Central memory CD8-positive, alpha-beta T cell (primary cell): ENCODE measurements around the gene GSTM1.
A peak's percentile ranks its signal among the peaks of the same experiment; 100 is the strongest.

Source experiments
- ATAC-seq: fragments of 150-1000 bp; cut with Tn5 transposase; replicated peaks from 2 replicates; pipeline ENCODE4 v1.10.0; 2022; ENCODE audit warnings: mild to moderate bottlenecking, moderate FRiP score, moderate number of reproducible peaks; ENCODE audit not compliant: poor library complexity, severe bottlenecking; ENCODE audit errors: extremely low read depth
- DNase-seq, 2 donors: peaks; one replicate each; pipeline ENCODE4 v3.0.0; 2021; ENCODE audit warnings: low spot score in 2 of 2
- H3K27ac Mint-ChIP-seq: one replicate; pipeline ENCODE4 v1.8.0; 2022; ENCODE audit warnings: low read depth, mild to moderate bottlenecking, moderate library complexity, mixed read lengths
- H3K27me3 Mint-ChIP-seq: one replicate; pipeline ENCODE4 v1.8.0; 2022; ENCODE audit warnings: mixed read lengths
- H3K36me3 Mint-ChIP-seq: one replicate; pipeline ENCODE4 v1.8.0; 2022; ENCODE audit warnings: mild to moderate bottlenecking, moderate library complexity, mixed read lengths; ENCODE audit not compliant: insufficient read depth
- H3K4me1 Mint-ChIP-seq: one replicate; pipeline ENCODE4 v1.8.0; 2022; ENCODE audit warnings: mixed read lengths
- H3K4me3 Mint-ChIP-seq: one replicate; pipeline ENCODE4 v1.8.0; 2022; ENCODE audit warnings: mild to moderate bottlenecking, moderate library complexity, mixed read lengths
- H3K9me3 Mint-ChIP-seq: one replicate; pipeline ENCODE4 v1.8.0; 2022; ENCODE audit warnings: mixed read lengths

The GSTM1 gene

GRCh38 chr1:109687641-109688499, at the start of gene GSTM1:
GSTM1 (plus strand) TSS chr1:109687817; CDS start chr1:109687874, 57 bp downstream.
- DNase-seq, result no peak
- Mint-ChIP-seq H3K27me3 (no peaks in the 10 kb centered on the region), H3K4me3 (no peak within 1 kb of the TSS), H3K4me1 (no peaks in the 10 kb centered on the region), H3K27ac (no peak within 1 kb of the TSS), H3K9me3 (no peaks in the 10 kb centered on the region), H3K36me3 (no peaks in the 10 kb centered on the region)
- ATAC-seq, result no peak

- Mint-ChIP-seq H3K4me1 (peaks cover 12% of the 10 kb centered on the region), H3K4me3 (no peak overlapping the region), H3K36me3 (peaks cover 5% of the 10 kb centered on the region), H3K27ac (no peak overlapping the region), H3K9me3 (no peaks in the 10 kb centered on the region), H3K27me3 (peaks cover 8% of the 10 kb centered on the region)
- peak in 1 of 2 donors; percentile 6 for DNase-seq
- no peak for ATAC-seq
These were observed 48.4 kb upstream of the GSTM1 start for GRCh38 chr1:109639063-109639840.

GRCh38 chr1:109639841-109640184, 47.8 kb upstream of the GSTM1 start:
- H3K9me3 Mint-ChIP-seq, result no peaks in the 10 kb centered on the region
- H3K4me3 Mint-ChIP-seq, result no peak overlapping the region
- H3K36me3 Mint-ChIP-seq, result peaks cover 5% of the 10 kb centered on the region
- ATAC-seq (no peak), DNase-seq (peak in 1 of 2 donors; percentile 9)
- peaks cover 8% of the 10 kb centered on the region for H3K27me3 Mint-ChIP-seq
- H3K4me1 Mint-ChIP-seq, result peaks cover 7% of the 10 kb centered on the region
- no peak overlapping the region for H3K27ac Mint-ChIP-seq

GRCh38 chr1:109640285-109640865, 47.2 kb upstream of the GSTM1 start:
- H3K36me3 Mint-ChIP-seq, result peaks cover 5% of the 10 kb centered on the region
- peak; percentile 72 to 93 for DNase-seq

GRCh38 chr1:109641078-109641740, 46.4 kb upstream of the GSTM1 start:
- peak in 1 of 2 donors; percentile 7 for DNase-seq
- Mint-ChIP-seq H3K4me1 (peaks cover 6% of the 10 kb centered on the region), H3K4me3 (no peak overlapping the region), H3K36me3 (peaks cover 5% of the 10 kb centered on the region), H3K27ac (no peak overlapping the region), H3K27me3 (peaks cover 8% of the 10 kb centered on the region), H3K9me3 (no peaks in the 10 kb centered on the region)
- no peak for ATAC-seq

More at GRCh38 chr1:109640285-109640865, 47.2 kb upstream of the GSTM1 start:
- H3K4me3 Mint-ChIP-seq, result no peak overlapping the region
- no peak overlapping the region for H3K27ac Mint-ChIP-seq
- peaks cover 6% of the 10 kb centered on the region for H3K4me1 Mint-ChIP-seq
- peaks cover 8% of the 10 kb centered on the region for H3K27me3 Mint-ChIP-seq
- ATAC-seq, result peak; percentile 70
- no peaks in the 10 kb centered on the region for H3K9me3 Mint-ChIP-seq

- H3K9me3 Mint-ChIP-seq, result no peaks in the 10 kb centered on the region
- H3K4me3 Mint-ChIP-seq, result no peak overlapping the region
- H3K27ac Mint-ChIP-seq, result no peak overlapping the region
- DNase-seq (no peak), ATAC-seq (no peak)
- peaks cover 6% of the 10 kb centered on the region for H3K4me1 Mint-ChIP-seq
- peaks cover 8% of the 10 kb centered on the region for H3K27me3 Mint-ChIP-seq
- peaks cover 5% of the 10 kb centered on the region for H3K36me3 Mint-ChIP-seq
These were observed 45.8 kb upstream of the GSTM1 start for GRCh38 chr1:109641861-109642260.

- Mint-ChIP-seq H3K27ac (no peak overlapping the region), H3K27me3 (peaks cover 8% of the 10 kb centered on the region), H3K4me3 (no peak overlapping the region), H3K36me3 (peaks cover 5% of the 10 kb centered on the region), H3K9me3 (no peaks in the 10 kb centered on the region), H3K4me1 (peaks cover 6% of the 10 kb centered on the region)
- no peak for ATAC-seq
- DNase-seq, result no peak
These were observed 45.0 kb upstream of the GSTM1 start for GRCh38 chr1:109642626-109643025.

- Mint-ChIP-seq H3K36me3 (peaks cover 5% of the 10 kb centered on the region), H3K4me1 (peaks cover 6% of the 10 kb centered on the region), H3K9me3 (no peaks in the 10 kb centered on the region), H3K4me3 (no peak overlapping the region), H3K27ac (no peak overlapping the region), H3K27me3 (peaks cover 8% of the 10 kb centered on the region)
- ATAC-seq (peak; percentile 93), DNase-seq (peak; percentile 71 to 82)
These were observed 44.0 kb upstream of the GSTM1 start for GRCh38 chr1:109643385-109644230.

GRCh38 chr1:109644670-109645069, 42.9 kb upstream of the GSTM1 start:
- peaks cover 8% of the 10 kb centered on the region for H3K27me3 Mint-ChIP-seq
- no peak overlapping the region for H3K4me3 Mint-ChIP-seq
- H3K36me3 Mint-ChIP-seq, result peaks cover 3% of the 10 kb centered on the region
- ATAC-seq, result no peak
- H3K27ac Mint-ChIP-seq, result no peak overlapping the region
- DNase-seq, result no peak
- no peaks in the 10 kb centered on the region for H3K9me3 Mint-ChIP-seq
- peaks cover 6% of the 10 kb centered on the region for H3K4me1 Mint-ChIP-seq

GRCh38 chr1:109649491-109649914, 38.1 kb upstream of the GSTM1 start:
- no peaks in the 10 kb centered on the region for H3K4me1 Mint-ChIP-seq
- H3K27ac Mint-ChIP-seq, result no peak overlapping the region
- no peaks in the 10 kb centered on the region for H3K9me3 Mint-ChIP-seq
- no peak overlapping the region for H3K4me3 Mint-ChIP-seq
- no peak for ATAC-seq
- no peak for DNase-seq
- H3K27me3 Mint-ChIP-seq, result peaks cover 17% of the 10 kb centered on the region
- H3K36me3 Mint-ChIP-seq, result no peaks in the 10 kb centered on the region

- Mint-ChIP-seq H3K4me3 (no peak overlapping the region), H3K27me3 (peaks cover 17% of the 10 kb centered on the region), H3K9me3 (no peaks in the 10 kb centered on the region), H3K36me3 (no peaks in the 10 kb centered on the region), H3K4me1 (peaks cover 2% of the 10 kb centered on the region), H3K27ac (no peak overlapping the region)
- no peak for ATAC-seq
- no peak for DNase-seq
These were observed 37.0 kb upstream of the GSTM1 start for GRCh38 chr1:109650609-109651008.
